CD4-positive, alpha-beta T cell treated with Interferon gamma for 1 hour (primary cell): ENCODE measurements around the gene AHI1.
"Not testable (repeated sequence)": the region's sequence is repeated elsewhere in the genome, so short reads cannot be mapped to it uniquely, and the experiment has no call there.

Experiments used
- DNase-seq: peaks from one replicate; pipeline ENCODE4 v3.0.0-alpha.2; 2020

Gene AHI1

GRCh38 chr6:135254471-135254870 is 243.1 kb downstream of the AHI1 start:
- no peak for DNase-seq

DNA sequence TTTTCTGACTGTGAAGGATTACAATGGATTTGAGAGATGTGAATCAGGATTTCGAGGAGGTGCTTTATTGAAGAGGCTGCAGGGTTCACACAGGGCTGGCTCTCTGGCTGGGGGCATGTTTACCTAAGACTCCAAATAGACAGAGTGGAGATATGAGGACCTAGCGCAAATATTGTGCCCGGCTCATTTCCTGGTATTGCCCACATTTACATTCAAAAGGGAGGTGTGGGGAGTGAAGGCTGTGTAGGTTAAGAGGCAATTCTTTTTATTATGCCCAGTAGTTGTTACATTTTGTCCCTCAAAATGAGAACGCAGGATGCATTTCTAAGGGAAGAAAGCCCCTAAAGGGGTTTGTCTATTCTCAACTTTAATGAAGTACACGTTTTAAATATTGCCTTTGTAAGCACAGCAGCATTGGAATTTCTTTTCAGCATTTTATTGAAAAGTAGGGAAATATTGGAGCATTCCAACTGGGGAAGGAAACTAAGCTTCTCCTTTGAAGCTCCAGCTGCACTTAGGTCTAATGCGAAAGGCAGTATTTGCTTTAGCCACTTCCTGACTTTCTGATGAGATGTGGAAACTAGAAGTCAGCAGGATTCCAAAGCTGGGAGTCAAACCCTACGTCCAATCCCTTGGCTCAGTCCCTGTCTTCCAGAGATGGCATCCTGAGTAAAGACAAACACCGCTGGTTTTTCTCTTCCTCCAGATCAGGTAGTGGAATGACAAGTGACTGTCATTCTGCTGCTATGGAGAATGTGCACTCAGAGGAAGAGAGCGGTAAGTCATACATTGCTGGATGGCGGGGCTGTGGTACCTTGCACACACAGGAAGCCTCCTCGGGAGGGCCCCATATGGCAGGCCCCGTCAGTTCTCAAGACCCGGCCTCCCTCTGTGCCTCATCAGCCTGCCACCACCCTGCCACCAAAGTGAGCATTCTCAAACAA is 245.8 kb downstream of the AHI1 start:
- no peak for DNase-seq

DNA sequence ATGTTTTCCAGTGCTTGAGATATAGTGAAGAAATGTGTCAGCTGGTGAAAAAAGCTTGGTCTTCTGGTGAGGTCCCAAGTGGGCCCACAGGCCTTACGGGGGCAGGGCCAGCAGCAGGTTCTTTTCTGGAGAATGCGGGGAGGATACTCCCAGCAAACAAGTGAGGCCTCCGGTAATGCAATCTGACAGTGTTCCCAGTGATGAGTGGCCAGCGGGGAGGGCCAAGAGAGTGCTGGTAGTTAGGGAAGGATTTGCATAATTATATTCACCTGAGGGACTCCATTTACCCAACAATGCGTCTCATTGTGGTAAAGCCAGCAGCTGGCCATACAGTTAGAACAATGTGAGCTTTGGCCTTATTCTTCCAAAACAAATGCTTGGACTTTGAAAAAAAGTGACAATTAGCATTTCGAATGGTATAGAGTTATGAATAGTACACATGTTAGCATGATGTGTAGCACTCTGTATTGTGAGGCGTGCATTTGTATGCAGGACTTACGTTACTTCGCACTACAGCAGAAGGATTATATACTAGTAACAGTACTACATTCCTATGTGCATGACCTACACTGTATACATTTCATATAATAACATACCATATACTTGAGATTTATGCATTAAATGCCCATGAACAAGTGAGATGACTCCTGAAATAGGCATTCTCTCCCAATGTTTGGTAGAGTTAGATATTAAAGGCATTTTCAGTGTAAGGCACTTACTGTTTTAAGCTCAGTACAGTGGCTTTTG is 246.6 kb downstream of the AHI1 start:
- DNase-seq, result no peak

DNA sequence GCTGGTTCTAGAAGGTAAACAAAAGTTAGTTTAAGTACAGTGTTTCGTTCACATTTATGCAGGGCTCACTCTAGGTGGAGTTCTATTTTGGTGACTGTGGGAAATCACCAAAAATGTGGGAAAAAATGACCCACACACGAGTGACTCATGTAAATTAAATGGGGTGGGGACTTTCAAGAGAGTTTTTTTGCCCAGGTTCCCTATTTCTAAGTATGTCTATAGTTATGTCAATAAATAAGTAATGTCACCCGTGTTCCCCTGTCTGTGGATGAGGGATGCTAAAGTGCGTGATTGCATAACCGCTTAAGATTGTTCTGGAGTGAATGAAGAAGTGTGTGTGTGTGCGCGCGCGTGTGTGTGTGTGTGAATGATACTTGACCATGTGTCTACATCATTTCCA is 247.3 kb downstream of the AHI1 start:
- DNase-seq, result peak; percentile 7

GRCh38 chr6:135246412-135247012 is 251.0 kb downstream of the AHI1 start:
- not testable (repeated sequence) for DNase-seq

DNA sequence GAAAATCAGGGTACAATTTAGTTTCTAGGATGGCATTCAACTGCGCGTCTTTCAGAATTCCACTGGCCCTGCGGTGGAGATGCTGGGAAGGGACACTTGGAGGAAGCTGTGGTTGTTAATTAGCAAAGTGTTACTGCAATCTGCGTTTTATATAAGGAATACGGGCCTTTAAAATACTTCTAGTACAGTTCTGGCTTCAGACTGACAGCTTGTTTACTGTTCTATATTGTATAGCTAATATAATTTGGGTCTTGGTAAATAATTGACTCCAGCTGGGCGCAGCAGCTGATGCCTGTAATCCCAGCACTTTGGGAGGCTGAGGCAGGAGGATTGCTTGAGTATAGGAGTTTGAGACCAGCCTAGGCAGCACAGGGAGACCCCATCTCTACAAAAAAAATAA is 252.7 kb downstream of the AHI1 start:
- no peak for DNase-seq

DNA sequence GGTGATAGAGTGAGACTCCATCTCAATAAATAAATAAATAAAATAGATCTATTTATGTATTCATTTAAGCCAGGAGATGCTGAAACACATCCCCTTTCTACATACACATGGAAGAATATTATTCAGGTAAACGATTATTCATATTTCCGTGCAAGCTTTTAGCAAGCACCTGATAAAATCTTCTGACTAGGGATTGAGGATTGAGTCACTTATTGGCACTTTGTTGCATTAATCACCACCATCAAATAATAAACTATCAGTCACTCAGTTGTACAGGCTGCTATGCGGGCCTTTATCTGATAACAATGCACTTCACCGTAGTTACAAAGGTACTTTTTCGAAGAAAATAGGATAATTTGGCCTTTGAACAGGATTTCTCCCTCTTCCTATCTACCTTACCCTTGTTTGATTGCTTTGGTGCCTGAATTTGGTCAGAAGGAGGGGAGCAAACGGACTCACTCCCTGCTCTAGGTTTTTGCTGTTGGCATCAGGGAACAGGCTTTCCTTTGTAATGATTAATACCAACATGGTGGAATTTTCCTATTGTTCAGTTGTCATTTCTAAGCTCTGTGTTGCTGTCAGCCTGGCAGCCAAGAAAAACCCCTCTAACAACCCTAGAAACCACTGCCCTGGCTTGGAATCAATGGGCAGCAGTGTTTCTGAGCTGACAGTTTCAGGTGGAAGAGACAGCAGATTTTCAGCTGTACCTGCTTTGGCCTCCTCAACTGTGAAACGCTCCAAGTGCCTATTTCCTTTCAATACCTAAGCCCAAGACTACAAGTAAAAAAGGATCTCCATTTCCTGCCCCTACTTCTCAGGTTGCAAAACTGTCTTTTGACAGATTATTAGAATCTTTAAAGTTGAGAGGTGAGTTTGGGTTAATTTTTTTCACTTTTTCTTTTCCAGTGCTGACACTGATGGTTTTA is 253.4 kb downstream of the AHI1 start:
- DNase-seq, result no peak

- DNase-seq, result no peak
These were observed 256.8 kb downstream of the AHI1 start for GRCh38 chr6:135240711-135241110.

DNA sequence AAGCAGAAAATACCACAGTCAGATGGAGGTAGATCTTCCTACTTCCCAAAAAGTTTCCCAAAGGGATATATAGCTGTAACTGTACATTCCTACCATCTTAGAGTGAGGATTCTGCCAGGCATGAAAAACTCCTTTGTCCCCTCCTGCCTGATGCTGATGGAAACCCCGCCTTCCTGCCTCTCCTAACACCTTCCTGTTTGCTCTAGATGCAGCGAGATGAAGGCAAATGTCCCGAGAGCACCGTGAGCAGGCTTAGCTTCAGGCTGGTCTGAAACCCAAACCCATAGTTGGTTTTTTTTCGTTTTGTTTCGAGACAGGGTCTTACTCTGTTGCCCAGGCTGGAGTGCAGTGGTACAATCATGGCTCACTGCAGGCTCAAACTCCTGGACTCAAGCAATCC is 260.8 kb downstream of the AHI1 start:
- DNase-seq, result no peak

DNA sequence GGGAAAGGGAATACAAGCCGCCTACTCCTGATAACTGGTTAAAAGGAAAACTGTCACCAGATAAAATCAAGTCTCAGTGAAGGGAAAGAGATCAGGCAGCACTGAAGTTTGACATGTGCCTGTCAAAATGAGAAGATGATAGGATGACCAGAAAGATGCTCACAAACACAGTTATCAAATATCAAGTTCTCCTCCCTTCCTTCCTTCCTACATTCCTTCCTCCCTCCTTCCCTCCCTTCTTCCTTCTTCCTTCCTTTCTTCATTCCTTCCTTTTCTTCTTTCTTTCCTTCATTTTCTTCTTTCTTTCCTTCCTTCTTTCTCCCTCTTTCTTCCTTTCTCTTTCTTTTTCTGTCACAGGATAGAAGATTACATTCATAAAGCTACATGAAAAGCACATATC is 261.2 kb downstream of the AHI1 start:
- DNase-seq, result no peak

DNA sequence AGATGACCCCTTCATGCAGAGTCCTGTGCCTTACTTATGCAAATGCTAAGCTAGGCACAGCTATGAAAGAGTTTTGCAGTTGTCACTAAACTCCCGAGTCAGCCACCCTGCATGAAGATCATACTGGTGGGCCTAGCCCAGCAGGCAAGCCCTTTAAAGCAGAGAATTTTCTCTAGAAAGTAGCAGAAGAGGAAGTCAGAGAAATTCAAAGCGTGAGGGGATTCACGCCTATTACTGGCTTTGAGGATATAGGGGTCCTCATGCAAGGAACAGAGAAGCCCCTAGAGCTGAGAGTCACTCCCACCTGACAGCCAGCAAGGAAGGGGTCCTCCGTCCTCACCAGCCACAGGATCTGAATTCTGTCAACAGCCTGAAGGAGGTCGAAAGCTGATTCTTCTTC is 261.8 kb downstream of the AHI1 start:
- DNase-seq, result no peak

GRCh38 chr6:135234492-135234780 is 263.1 kb downstream of the AHI1 start:
- DNase-seq, result no peak

GRCh38 chr6:135233686-135234491 is 263.7 kb downstream of the AHI1 start:
- no peak for DNase-seq
